Neutrophil (primary cell): Measurements from ENCODE around the gene FAU.

Experiments used
- H3K27ac ChIP-seq: fragments of 200-600 bp; sonication (generic); 2 replicates; pipeline ENCODE4 v1.5.1; 2016; ENCODE audit warnings: mild to moderate bottlenecking, moderate library complexity
- H3K27me3 ChIP-seq: fragments of 200-600 bp; sonication (generic); 2 replicates; pipeline ENCODE4 v1.6.0; 2016; ENCODE audit warnings: mild to moderate bottlenecking
- H3K36me3 ChIP-seq: fragments of 200-600 bp; sonication (generic); 2 replicates; pipeline ENCODE4 v1.5.1; 2017
- H3K4me1 ChIP-seq, 2 experiments: fragments of 200-600 bp in 1 of 2; sonication (generic) in 1 of 2; 1 replicate in 1 of 2; 2 replicates in 1 of 2; pipeline versions ENCODE4 v1.5.1 to v1.6.1; 2013 to 2016; ENCODE audit warnings: low read depth in 1 of 2, low read length in 1 of 2, mild to moderate bottlenecking in 1 of 2, moderate library complexity in 1 of 2; ENCODE audit not compliant: control insufficient read depth in 1 of 2, insufficient read depth in 1 of 2
- H3K4me3 ChIP-seq, 2 experiments: fragments of 200-600 bp in 1 of 2; sonication (generic) in 1 of 2; 1 replicate in 1 of 2; 2 replicates in 1 of 2; pipeline ENCODE4 v1.5.1; 2013 to 2016; ENCODE audit warnings: low read depth in 1 of 2, low read length in 1 of 2, mild to moderate bottlenecking in 1 of 2, moderate library complexity in 1 of 2
- H3K9me3 ChIP-seq: fragments of 200-600 bp; sonication (generic); 2 replicates; pipeline ENCODE4 v1.5.1; 2016
- CTCF ChIP-seq: fragments of 200-600 bp; sonication (generic); IDR thresholded peaks from 2 replicates; pipeline ENCODE4 v1.5.1; 2016; ENCODE audit warnings: antibody characterized with exemption

Gene FAU

GRCh38 chr11:65109231-65110198, 12.4 kb downstream of the FAU start:
- H3K27ac ChIP-seq: no peak overlapping the region
- H3K9me3 ChIP-seq: no peaks in the 10 kb centered on the region
- H3K36me3 ChIP-seq: peaks cover 30% of the 10 kb centered on the region
- TF ChIP-seq CTCF: no peak
- H3K4me3 ChIP-seq: no peak overlapping the region
- peaks cover 26% of the 10 kb centered on the region for H3K27me3 ChIP-seq
- peaks cover 35 to 36% of the 10 kb centered on the region in 2 experiments for H3K4me1 ChIP-seq

GRCh38 chr11:65108469-65109123, 13.3 kb downstream of the FAU start:
- Histone ChIP-seq H3K4me3 (no peak overlapping the region), H3K27ac (no peak overlapping the region), H3K4me1 (peaks cover 35% of the 10 kb centered on the region in 2 experiments), H3K9me3 (no peaks in the 10 kb centered on the region), H3K27me3 (peaks cover 18% of the 10 kb centered on the region), H3K36me3 (peaks cover 30% of the 10 kb centered on the region)
- no peak for TF ChIP-seq CTCF

GRCh38 chr11:65107751-65108468, 14.0 kb downstream of the FAU start:
- no peak for TF ChIP-seq CTCF
- Histone ChIP-seq H3K36me3 (peaks cover 30% of the 10 kb centered on the region), H3K9me3 (no peaks in the 10 kb centered on the region), H3K27me3 (peaks cover 11% of the 10 kb centered on the region), H3K4me1 (peaks cover 28 to 29% of the 10 kb centered on the region in 2 experiments), H3K4me3 (no peak overlapping the region), H3K27ac (no peak overlapping the region)

GRCh38 chr11:65107078-65107477, 14.9 kb downstream of the FAU start:
- peaks cover 30% of the 10 kb centered on the region for H3K36me3 ChIP-seq
- H3K4me3 ChIP-seq: no peak overlapping the region
- no peak for TF ChIP-seq CTCF
- H3K27ac ChIP-seq: no peak overlapping the region
- H3K9me3 ChIP-seq: no peaks in the 10 kb centered on the region
- peaks cover 20% of the 10 kb centered on the region in 2 experiments for H3K4me1 ChIP-seq
- peaks cover 3% of the 10 kb centered on the region for H3K27me3 ChIP-seq

- no peaks in the 10 kb centered on the region for H3K9me3 ChIP-seq
- no peaks in the 10 kb centered on the region for H3K4me1 ChIP-seq
- H3K27me3 ChIP-seq: no peaks in the 10 kb centered on the region
- no peak overlapping the region for H3K27ac ChIP-seq
- no peak for TF ChIP-seq CTCF
- peaks cover 26% of the 10 kb centered on the region for H3K36me3 ChIP-seq
- H3K4me3 ChIP-seq: no peak overlapping the region
These were observed 17.3 kb downstream of the FAU start for GRCh38 chr11:65104628-65105027.
